GM18526 (cell line): ENCODE results near the gene SDK2.

Experiments used
- POLR2A ChIP-seq: IDR thresholded peaks from 3 replicates; pipeline ENCODE4 v1.6.1; 2011; ENCODE audit not compliant: insufficient read length; ENCODE audit errors: extremely low read depth

Gene SDK2

DNA sequence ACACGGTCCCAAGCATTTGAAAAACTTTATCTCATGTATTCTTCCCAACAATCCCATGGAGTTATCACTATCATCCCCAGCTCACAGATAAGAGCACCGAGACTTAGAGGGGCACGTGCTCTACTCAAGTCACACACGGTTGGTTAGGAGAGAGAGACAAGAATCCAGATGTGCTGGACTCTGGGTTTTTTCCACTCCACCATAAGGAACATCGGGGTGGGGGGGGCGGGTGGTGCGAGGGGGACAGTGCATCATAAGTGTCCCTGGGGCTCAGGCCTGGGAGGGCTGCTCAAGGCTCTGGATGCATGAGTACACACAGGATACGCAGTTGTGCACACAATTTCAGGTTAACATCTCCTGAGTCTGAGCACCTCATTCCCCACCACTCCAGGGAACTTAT lies 339.8 kb downstream of the SDK2 start:
- TF ChIP-seq POLR2A = no peak

GRCh38 chr17:73302189-73302588 lies 342.1 kb downstream of the SDK2 start:
- TF ChIP-seq POLR2A = no peak

GRCh38 chr17:73301369-73301768 lies 342.9 kb downstream of the SDK2 start:
- TF ChIP-seq POLR2A = no peak

- TF ChIP-seq POLR2A = no peak
Observed at GRCh38 chr17:73300392-73300791, 343.9 kb downstream of the SDK2 start.

DNA sequence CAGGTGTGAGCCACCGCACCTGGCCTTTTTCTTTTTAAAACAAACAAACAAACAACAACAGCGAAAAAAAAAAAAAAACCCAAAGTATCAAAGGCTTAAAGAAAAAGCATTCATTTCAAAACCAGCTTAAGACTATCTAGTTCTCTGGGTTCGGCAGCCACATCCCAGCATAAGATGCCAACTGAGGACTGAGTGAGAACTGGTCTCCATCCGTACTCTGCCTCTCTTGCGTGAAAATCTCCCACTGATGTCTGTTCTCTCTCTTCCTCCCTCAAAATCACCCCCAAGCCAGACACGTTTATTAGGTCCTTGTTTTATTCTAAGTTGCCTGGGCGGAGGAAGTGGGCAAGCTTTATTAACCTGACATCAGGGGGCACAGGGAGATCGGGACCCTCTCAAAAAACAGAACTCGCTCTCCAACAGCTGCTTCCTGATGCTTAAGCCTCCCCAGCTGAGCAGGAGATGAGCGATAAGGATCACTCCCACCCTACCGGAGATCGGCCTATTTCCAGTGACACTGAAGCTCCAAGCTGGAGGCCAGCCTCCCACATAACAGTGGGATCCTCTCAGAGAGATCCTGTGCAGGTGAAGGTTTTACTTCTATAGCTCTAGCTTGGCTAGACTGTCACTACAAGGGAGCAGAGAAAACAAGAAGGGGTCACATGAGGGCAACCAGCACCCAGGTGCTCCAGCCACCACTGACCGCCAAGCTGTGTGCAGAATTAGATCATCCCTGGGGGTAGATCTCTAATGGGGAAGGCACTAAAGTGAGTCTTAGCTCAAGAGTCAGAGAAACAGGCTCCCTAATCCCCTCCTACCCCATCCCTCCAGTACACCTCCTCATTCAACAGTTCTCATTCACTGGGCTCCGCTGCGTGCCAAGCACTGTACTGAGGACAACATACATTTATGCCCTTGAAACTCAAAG lies 346.0 kb downstream of the SDK2 start:
- TF ChIP-seq POLR2A = no peak

DNA sequence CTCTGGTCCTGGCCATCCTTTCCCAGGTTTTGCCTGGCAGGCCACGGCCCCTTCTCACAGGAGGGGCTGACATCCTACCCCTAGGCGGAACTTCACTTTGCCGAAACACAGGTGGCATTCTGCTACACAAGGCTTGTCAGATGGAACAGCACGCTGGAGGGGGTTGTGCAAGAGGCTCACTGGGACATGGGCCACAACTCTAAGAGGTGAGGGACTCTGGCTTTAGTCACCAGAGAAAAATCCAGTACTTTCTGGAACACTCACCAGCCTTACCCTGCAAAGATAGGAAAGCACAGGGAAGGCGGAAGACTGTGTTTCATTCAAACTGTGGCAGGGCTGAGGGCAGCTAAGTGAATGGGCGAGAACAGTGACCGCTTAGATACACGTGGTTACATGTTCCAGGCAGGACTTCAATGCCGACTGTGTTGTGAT lies 350.7 kb downstream of the SDK2 start:
- no peak for TF ChIP-seq POLR2A

DNA sequence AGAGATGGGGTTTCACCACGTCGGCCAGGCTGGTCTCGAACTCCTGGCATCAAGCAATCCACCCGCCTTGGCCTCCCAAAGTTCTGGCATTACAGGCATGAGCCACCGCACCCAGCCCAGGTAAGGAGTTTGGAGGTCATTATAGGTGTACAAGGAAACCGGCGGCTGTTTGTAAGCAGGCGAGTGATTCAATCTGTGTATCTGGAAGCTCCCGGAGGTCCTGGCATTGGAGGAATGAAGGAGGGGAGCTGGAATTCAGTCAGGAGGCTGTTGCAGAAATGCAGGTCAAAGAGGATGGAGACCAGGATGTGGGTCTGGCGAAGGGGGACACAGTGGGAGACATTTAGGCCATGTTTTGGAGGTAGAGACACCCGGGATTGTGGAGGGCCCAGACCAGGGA lies 351.2 kb downstream of the SDK2 start:
- TF ChIP-seq POLR2A = no peak

GRCh38 chr17:73292031-73292531 lies 352.2 kb downstream of the SDK2 start:
- TF ChIP-seq POLR2A = no peak

DNA sequence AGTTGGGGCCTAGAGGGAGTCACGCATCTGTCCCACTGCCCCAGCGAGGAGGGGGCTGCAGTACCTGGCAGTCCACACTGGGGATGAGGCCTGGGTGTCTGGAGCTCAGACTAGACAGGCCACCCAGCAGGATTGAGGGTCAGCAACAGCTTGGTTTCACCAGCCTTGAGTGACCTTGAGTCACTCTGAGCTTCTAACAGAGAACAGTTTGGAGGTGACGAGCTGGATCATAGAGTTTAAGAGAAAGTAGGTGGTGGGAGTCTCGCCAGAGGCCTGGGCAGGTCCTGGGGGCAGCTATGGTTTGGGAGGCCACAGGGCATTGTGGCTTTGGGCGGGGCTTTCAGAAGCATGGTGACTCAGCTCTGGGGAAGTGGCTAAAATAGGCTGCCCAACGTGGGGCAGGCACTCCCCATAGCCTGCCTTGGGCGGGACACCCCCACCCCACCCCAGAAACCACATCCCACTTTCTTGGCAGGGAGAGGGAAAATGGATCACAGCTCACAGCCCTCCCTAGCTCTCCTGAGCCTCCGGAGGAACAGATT lies 352.9 kb downstream of the SDK2 start:
- no peak for TF ChIP-seq POLR2A

DNA sequence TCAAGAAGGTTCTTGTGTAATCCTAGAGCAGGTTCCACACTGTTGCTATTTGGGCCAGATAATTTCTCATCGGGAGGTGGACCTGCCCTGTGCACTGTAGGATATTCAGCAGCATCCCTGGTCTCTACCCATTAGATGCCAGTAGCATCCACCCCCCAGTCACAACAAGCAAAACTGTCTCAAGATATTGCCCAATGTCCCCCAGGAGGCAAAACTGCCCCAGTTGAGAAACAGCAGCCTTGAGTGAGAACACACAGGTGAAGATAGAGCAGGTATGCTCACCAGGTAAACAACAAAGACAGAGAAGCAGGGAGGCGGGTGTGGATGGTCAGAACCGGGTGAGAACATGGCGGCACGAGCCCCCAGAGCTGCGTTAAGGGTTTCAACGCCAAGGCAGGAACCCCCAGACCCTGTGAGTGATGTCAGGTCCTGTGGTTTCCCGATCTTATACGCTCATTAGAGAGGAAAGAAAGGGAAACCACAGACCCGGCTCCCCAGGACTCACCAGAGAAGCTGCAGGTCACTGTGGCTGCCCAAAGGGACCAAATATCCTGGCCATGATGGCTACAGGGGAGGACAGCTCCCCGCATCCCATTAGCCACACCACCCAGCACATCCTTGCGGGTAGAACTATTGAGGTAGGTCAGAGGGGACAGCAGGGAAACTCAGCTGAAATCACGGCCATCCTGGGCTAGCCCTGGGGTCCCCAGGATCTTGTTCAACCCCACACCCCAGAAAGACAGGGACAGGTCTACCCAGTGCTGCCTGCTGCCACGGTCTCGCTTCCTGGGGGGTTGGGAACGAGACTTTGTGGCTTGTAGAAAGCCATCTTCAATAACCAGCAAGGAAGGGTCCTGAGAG lies 353.6 kb downstream of the SDK2 start:
- TF ChIP-seq POLR2A = no peak

GRCh38 chr17:73289549-73290254 lies 354.5 kb downstream of the SDK2 start:
- TF ChIP-seq POLR2A = no peak

DNA sequence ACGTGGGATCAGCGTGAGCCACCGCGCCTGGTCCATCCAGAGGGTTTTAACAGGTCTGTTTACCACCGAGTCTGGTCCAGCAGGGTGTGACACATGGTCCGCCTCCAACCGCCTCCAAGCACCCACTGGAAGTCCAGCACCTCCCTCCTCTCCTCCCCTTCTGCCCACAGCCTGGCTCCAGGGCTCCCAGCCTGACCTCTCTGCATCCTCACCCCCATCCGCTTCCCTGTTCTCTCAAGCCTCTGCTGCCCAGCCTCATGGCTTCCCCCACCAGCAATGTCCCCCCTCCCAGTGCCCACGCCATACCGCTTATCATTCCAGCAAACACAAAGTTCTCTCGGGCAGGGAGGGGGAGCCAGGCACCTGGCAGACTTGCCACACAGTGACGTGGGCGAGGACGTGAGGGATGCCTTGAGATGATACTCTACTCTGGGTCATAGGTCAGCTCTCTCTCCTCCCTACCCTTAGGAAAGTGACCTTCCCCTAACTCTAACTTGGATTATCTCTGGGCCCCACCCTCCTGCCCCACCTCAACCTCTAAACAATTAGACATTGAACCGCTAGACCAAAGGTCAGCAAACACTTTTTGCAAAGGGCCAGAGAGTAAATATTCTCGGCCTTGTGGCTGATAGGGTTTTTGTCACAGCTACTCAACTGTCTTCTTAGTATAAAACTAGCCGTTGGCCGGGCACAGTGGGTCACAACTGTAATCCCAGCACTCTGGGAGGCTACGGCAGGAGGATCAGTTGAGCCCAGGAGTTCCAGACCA lies 355.5 kb downstream of the SDK2 start:
- TF ChIP-seq POLR2A = no peak

- no peak for TF ChIP-seq POLR2A
Observed at GRCh38 chr17:73286863-73287296, 357.4 kb downstream of the SDK2 start.

GRCh38 chr17:73285916-73286862 lies 358.1 kb downstream of the SDK2 start:
- TF ChIP-seq POLR2A = no peak

- TF ChIP-seq POLR2A = no peak
Observed at GRCh38 chr17:73285603-73285908, 358.7 kb downstream of the SDK2 start.
